Central memory CD4-positive, alpha-beta T cell (primary cell): Measurements from ENCODE around the gene BFSP1.

ENCODE experiments used
- DNase-seq: peaks from one replicate; pipeline ENCODE4 v3.0.0; 2022

BFSP1 gene

DNA sequence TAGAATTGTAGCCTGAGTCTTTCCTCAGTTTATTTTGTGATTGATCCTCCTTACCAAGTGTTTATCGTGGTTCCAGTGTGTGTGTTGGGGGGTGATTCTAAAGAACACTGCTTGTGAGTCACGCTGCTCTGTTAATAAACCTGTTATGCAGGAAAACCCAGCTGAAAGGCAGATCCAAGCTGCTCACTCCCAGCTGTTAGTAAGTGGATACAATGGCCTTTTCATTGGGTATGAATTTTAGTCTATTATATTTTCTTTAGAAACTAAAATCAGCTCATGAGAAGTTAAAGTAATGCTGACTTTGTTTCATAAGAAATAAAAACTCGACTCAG is 26.5 kb upstream of the BFSP1 start:
- no peak for DNase-seq

GRCh38 chr20:17556837-17557674 is 25.9 kb upstream of the BFSP1 start:
- DNase-seq = no peak

GRCh38 chr20:17555106-17555505 is 23.9 kb upstream of the BFSP1 start:
- no peak for DNase-seq

DNA sequence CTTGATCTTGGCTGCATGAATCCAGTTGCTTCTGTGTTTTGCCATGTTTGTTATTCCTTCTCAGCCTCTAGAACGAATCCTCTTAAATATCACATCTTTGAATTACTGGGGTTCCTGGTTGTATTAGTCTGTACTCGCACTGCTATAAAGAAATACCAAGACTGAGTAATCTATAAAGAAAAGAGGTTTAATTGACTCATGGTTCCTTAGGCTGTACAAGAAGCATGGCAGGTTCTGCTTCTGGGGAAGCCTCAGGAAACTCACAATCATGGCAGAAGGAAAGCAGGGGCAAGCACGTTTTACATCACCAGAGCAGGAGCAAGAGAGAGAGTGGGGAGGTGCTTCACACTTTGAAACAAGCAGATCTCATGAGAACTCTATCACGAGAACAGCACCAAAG is 18.0 kb upstream of the BFSP1 start:
- no peak for DNase-seq

GRCh38 chr20:17545127-17545526 is 13.9 kb upstream of the BFSP1 start:
- DNase-seq = no peak

- DNase-seq = no peak
These were observed 12.5 kb upstream of the BFSP1 start for GRCh38 chr20:17543531-17544131.

- DNase-seq = no peak
These were observed 11.8 kb upstream of the BFSP1 start for GRCh38 chr20:17542993-17543412.

GRCh38 chr20:17542481-17542880 is 11.3 kb upstream of the BFSP1 start:
- DNase-seq = no peak

- no peak for DNase-seq
These were observed 10.8 kb upstream of the BFSP1 start for GRCh38 chr20:17541996-17542395.

DNA sequence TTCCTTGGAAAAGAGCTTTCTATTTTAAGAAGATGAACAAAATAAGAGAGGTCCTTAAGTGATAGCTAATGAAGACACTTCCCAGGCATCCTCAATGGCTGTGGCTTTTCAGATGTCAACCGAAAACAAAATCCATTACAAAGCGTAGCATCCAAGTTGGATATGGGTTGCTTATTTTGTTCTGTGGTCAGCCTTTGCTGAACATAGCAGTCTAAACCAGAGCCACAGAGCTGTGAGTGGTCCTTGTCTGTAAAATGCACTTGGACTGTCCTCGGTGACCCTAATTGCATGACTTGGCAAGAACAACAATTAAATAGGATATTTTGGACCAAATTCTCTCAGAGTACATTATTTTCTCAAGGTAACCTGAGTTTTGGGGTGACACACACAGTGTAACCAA is 10.4 kb upstream of the BFSP1 start:
- no peak for DNase-seq

GRCh38 chr20:17538517-17539170 is 7.5 kb upstream of the BFSP1 start:
- no peak for DNase-seq

DNA sequence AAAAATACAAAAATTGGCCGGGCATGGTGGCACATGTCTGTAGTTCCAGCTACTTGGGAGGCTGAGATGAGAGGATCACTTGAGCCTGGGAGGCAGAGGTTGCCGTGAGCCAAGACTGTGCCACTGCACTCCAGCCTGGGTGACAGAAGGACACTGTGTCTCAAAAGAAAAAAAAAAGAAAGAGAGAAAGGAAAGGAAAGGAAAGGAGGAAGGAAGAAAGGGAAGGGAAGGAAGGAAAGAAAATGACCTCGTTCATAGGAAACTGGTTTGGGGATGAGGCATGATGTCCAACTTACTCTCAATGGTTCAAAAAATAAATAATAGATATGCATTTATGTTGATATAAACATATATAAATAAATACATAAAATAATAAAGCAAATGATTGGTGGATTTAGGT is 6.8 kb upstream of the BFSP1 start:
- no peak for DNase-seq

DNA sequence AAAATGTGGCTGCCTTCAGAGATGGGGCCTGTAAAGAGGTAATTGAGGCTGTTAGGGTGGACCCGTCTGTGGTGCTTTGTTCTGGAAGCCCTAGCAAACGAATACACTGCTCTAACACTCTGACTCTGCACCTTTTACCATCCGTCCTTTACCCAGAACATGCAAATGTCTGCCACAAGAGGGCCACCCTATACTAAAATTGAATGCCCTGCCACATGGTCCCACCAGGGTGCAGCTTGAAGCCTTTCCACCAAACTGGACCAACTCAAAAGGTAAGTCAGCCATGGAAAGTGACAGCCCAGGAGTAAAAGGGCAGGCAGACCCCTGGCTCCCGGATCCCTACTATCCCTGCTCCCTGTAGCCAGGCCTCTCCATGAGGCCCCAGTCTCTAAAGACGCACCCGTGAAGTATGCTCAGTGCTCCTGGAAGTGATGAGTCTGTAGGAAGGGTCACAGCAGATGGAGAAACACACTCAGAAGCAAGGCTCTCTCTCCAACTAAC is 5.8 kb upstream of the BFSP1 start:
- peak; percentile 56 for DNase-seq

- no peak for DNase-seq
These were observed 2.9 kb upstream of the BFSP1 start for GRCh38 chr20:17534077-17534476.

DNA sequence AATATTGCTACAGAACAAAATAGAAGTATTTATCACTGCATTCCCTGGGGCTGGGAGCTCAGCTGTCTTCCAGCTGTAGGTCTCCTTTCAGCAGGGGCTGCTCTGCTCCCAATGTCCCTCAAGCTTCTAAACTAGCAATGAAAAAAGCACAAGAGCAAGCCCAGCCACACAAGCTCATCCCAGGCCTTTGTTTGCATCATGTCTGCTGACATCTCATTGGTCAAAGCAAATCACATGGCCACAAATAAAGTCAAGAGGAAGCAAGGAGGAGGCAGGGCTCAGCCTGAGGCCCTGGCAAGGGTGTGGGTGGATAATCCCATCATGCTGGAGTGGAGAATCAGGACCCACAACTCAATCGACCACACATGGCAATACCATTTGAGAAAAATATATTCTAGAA is 2.2 kb upstream of the BFSP1 start:
- DNase-seq = no peak

- no peak for DNase-seq
These were observed 466 bp upstream of the BFSP1 start for GRCh38 chr20:17531665-17532025.

- no peak for DNase-seq
These were observed 1.0 kb downstream of the BFSP1 start for GRCh38 chr20:17530153-17530552.

GRCh38 chr20:17529586-17529985 is 1.6 kb downstream of the BFSP1 start:
- DNase-seq = no peak

GRCh38 chr20:17525650-17526049 is 5.5 kb downstream of the BFSP1 start:
- DNase-seq = no peak

DNA sequence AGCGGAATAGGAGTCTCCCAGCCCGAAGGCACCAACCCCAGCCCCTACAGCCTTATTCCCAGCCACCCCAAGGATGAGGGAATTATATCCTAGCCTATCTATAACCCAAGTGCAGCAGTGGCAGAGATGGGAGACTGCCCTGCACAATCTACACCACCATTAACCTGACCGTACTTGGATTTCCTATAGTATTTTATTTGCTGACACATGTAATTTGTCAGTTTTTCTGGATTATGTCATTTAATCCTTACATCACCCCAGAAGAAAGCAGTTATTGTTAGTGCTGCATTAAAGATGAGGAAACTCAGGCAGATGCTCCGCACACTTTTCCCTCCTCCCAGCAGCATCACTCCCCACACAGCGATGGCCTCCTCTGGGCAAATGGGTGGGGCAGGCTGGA is 6.0 kb downstream of the BFSP1 start:
- DNase-seq = no peak

DNA sequence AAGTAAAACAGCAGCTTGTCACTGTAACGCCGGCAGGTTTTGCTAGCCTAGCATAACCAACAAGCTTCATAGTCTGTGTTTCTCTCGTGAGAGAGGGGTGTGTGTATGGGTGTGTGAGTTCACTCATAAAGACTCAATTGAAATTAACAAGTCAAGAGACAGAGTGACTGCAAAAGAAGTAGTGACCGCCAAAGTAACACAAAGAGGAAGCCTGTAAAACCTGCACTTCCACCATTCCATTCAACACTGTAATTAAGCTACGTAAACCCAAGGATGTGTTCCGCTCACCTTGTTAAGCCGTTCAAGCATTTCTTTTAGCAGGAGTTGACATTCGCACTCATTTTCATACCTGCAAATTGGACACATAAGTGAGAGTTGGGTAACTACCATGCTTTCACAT is 6.6 kb downstream of the BFSP1 start:
- DNase-seq = no peak

DNA sequence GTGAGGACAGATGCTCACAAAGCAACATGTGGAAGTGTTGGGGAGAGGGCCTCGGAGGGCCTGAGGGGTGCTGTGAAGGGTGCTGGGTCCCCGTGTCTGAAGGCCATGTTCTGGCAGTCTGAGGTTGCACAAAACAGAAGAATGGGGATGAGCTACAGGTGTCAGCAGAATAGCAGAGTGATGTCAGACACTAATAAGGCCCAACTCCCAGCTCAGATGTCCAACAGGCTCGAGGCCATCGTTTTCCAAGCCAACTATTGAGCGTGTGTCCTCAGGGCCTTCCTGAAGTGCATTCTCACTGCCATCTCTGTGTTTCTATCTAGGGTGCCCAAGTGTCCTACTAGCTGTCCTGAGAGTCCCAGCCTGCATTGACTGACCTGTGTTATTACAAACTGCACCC is 7.9 kb downstream of the BFSP1 start:
- DNase-seq = no peak

DNA sequence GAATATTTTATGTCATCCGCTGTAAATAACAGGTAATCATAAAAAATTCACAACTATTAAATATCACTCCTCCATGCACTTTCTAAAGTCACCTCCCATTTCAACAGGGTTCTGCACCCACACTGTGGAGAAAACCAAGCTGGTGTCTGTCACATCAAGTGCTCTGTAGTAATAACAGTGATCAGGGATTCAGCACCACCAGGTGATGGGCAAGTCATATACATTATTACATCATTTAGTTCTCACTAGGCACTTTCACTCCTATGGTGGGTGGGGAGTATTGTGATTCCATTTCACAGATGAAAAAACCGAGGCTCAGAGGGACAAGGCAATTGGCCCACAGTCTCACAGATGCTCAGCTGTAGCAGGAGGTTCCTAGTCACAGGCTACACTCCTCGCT is 8.7 kb downstream of the BFSP1 start:
- DNase-seq = no peak

DNA sequence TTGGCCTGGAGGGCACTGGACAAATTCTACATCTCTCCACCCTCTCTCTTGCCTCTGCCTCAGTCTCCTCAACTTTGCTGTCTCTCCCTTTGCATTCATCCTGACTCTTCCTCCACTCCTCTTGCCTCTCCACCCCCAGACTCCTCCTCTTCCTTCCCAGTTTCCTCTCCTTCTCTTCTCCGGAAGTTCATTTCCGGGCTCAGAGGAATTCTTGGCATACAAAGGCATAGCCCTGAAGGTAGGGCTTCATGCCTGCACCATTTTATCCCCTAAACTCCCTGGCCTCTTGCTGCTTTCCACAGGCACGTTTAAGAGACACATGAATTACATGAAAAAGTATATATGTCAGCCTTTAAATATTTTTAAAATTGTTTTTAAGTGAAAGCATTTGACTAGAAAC is 10.6 kb downstream of the BFSP1 start:
- DNase-seq = no peak
